Measurements from ENCODE around the gene ESRRG.

GRCh38 chr1:216739793-216740192, 16.6 kb upstream of the ESRRG start:
- TF ChIP-seq CTCF (IDR thresholded peaks at IDR 0.05) (no peak), POLR2A (IDR thresholded peaks at IDR 0.05) (no peak)

Data from thyroid gland (tissue), 4 donors.